Testis (tissue), 3 donors: Measurements from ENCODE around the gene CAPN5. TPM values are rescaled to one million over a fixed set of nuclear protein-coding genes. Genes with fewer than 3 reads are reported as not detected.
A peak's percentile ranks its signal among the peaks of the same experiment; 100 is the strongest.

Experiments used
- DNase-seq: peaks from one replicate; pipeline ENCODE4 v3.0.0-alpha.2; 2019
- H3K27ac ChIP-seq, 2 donors: fragments of 200-600 bp; sonication (generic); one replicate each; pipeline ENCODE4 v1.5.1; 2019
- H3K27me3 ChIP-seq: fragments of 200-600 bp; sonication (generic); one replicate; pipeline ENCODE4 v1.5.1; 2019
- H3K36me3 ChIP-seq: fragments of 200-600 bp; sonication (generic); one replicate; pipeline ENCODE4 v1.5.1; 2017; ENCODE audit warnings: low read depth; ENCODE audit errors: missing control alignments
- H3K4me1 ChIP-seq: fragments of 200-600 bp; sonication (generic); one replicate; pipeline ENCODE4 v1.5.1; 2019
- H3K4me3 ChIP-seq, 2 donors: fragments of 200-600 bp; sonication (generic); one replicate each; pipeline ENCODE4 v1.5.1; 2017 to 2019
- H3K9me3 ChIP-seq: fragments of 200-600 bp; sonication (generic); one replicate; pipeline ENCODE4 v1.5.1; 2017
- CTCF ChIP-seq, 3 experiments: fragments of 450-650 bp in 2 of 3; fragments of 200-600 bp in 1 of 3; sonication (generic) in 1 of 3; IDR thresholded peaks; one replicate each; pipeline ENCODE4 v1.5.1; 2016 to 2019; ENCODE audit warnings: antibody characterized with exemption in 3 of 3, mild to moderate bottlenecking in 2 of 3, moderate library complexity in 1 of 3
- POLR2A ChIP-seq: fragments of 450-650 bp; IDR thresholded peaks from one replicate; pipeline ENCODE4 v1.6.1; 2017; ENCODE audit warnings: antibody characterized with exemption, mild to moderate bottlenecking, moderate library complexity
- WGBS, 2 donors: methylation state at CpG; one replicate each; pipeline ENCODE4 v1.1.5; 2018; 5-methylcytosine and 5-hydroxymethylcytosine counted together
- intact Hi-C: fragments of 100-400 bp; cut with DNase I; formaldehyde crosslinking; loops from one replicate; pipeline ENCODE4 v1.15.1; 2023; ENCODE audit warnings: low total_unique reads
- polyA plus RNA-seq: library from polyadenylated mRNA; stranded (reverse); fragments of 350-450 nt; fragmentation: Illumina TruSeq; extraction: RNeasy Lipid Tissue Mini Kit (QIAGEN cat#74804); gene quantifications from one replicate; pipeline ENCODE4 v1.2.3, GENCODE V29; 2014; ENCODE audit warnings: low read depth, low replicate concordance; ENCODE audit not compliant: insufficient read depth
- total RNA-seq, 2 donors: library from RNA; depleted of rRNA; stranded (reverse); fragments of >200 nt; gene quantifications; one replicate each; pipeline ENCODE4 v1.2.3, GENCODE V29; 2016

CAPN5 gene
- total and polyA plus RNA-seq, 3 donors from 2014 or later, result 62.3 to 116 (median 102) TPM

GRCh38 chr11:77147036-77147315 lies 80.2 kb downstream of the CAPN5 start:
- Histone ChIP-seq H3K36me3 (no peaks in the 10 kb centered on the region), H3K27ac (no peak overlapping the region), H3K4me3 (no peak overlapping the region), H3K4me1 (peaks cover 21% of the 10 kb centered on the region), H3K9me3 (no peaks in the 10 kb centered on the region), H3K27me3 (no peaks in the 10 kb centered on the region)
- no peak for DNase-seq
- 69 to 81% methylated on average over 1 of the region's 1 CpG for WGBS, 2 donors
- intact Hi-C loops, result no loop called here
- TF ChIP-seq POLR2A (no peak), CTCF (IDR thresholded peaks at IDR 0.05) (no peak)

- no peak for DNase-seq
- TF ChIP-seq CTCF (IDR thresholded peaks at IDR 0.05) (no peak), POLR2A (no peak)
- WGBS, 2 donors, result 35 to 48% methylated on average over 4 to 38 of the region's 47 CpGs
- no peaks in the 10 kb centered on the region for H3K27me3 ChIP-seq
- intact Hi-C loops, result no loop called here
- peak overlapping the region; percentile 18 to 51 for H3K4me3 ChIP-seq
- H3K4me1 ChIP-seq, result peaks cover 28% of the 10 kb centered on the region
- H3K36me3 ChIP-seq, result no peaks in the 10 kb centered on the region
- no peak overlapping the region for H3K27ac ChIP-seq
- no peaks in the 10 kb centered on the region for H3K9me3 ChIP-seq
Observed at GRCh38 chr11:77147668-77148321, 81.0 kb downstream of the CAPN5 start.

- Histone ChIP-seq H3K27me3 (no peaks in the 10 kb centered on the region), H3K9me3 (no peaks in the 10 kb centered on the region), H3K4me3 (no peak overlapping the region), H3K4me1 (peaks cover 38% of the 10 kb centered on the region), H3K36me3 (no peaks in the 10 kb centered on the region), H3K27ac (no peak overlapping the region)
- TF ChIP-seq POLR2A, result no peak
- no peak for TF ChIP-seq CTCF (IDR thresholded peaks at IDR 0.05)
- DNase-seq, result no peak
- WGBS, 2 donors, result 96 to 97% methylated on average over 4 to 8 of the region's 8 CpGs
- intact Hi-C loops, result no loop called here
Observed at GRCh38 chr11:77148963-77149715, 82.4 kb downstream of the CAPN5 start.

- Histone ChIP-seq H3K27ac (no peak overlapping the region), H3K4me1 (peaks cover 41% of the 10 kb centered on the region), H3K4me3 (no peak overlapping the region), H3K27me3 (no peaks in the 10 kb centered on the region), H3K36me3 (no peaks in the 10 kb centered on the region), H3K9me3 (no peaks in the 10 kb centered on the region)
- no peak for TF ChIP-seq POLR2A
- no peak for DNase-seq
- 78 to 87% methylated on average over 10 to 12 of the region's 12 CpGs for WGBS, 2 donors
- intact Hi-C loops, result no loop called here
Observed at GRCh38 chr11:77149716-77150392, 83.1 kb downstream of the CAPN5 start.

GRCh38 chr11:77150836-77151235 lies 84.1 kb downstream of the CAPN5 start:
- no peak for DNase-seq
- 82 to 85% methylated on average over 8 to 10 of the region's 10 CpGs for WGBS, 2 donors
- TF ChIP-seq CTCF (IDR thresholded peaks at IDR 0.05) (no peak), POLR2A (no peak)
- Histone ChIP-seq H3K4me3 (no peak overlapping the region), H3K9me3 (no peaks in the 10 kb centered on the region), H3K27ac (no peak overlapping the region), H3K27me3 (no peaks in the 10 kb centered on the region), H3K4me1 (peaks cover 44% of the 10 kb centered on the region), H3K36me3 (no peaks in the 10 kb centered on the region)
- intact Hi-C loops, result no loop called here
